ENCODE data around the gene CD109.

The CD109 gene

DNA sequence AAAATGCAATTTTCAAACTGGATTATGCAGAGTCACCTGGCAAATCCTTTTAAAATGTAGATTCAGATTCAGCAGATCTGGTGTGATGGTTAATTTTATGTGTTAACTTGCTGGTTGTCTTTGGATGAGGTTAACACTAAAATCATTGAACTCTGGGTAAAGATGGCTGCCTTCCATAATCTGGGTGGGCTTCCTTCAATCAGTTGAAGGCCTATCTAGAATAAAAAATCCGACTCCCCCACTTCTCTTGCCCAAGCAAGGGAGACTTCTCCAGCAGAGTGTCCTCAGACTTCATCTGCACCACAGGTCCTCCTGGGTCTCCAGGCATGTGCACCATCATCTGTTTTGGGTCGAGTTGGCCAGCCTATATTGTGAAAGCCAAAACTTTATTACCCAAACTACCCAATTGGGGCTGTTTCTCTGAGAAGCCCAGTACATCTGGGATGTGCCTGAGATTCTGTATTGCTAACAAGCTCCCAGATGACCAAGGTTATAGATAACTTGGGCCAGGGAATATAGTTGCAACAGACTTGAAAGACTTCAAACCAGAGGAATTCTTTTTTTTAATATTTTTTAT is 40.6 kb upstream of the CD109 start:
- TF ChIP-seq FOXP2 (optimal IDR thresholded peaks at IDR 0.05; ENCODE audit: borderline replicate concordance, extremely low read depth, extremely low read length, insufficient read depth), result no peak
- TF ChIP-seq, protein P1, sequence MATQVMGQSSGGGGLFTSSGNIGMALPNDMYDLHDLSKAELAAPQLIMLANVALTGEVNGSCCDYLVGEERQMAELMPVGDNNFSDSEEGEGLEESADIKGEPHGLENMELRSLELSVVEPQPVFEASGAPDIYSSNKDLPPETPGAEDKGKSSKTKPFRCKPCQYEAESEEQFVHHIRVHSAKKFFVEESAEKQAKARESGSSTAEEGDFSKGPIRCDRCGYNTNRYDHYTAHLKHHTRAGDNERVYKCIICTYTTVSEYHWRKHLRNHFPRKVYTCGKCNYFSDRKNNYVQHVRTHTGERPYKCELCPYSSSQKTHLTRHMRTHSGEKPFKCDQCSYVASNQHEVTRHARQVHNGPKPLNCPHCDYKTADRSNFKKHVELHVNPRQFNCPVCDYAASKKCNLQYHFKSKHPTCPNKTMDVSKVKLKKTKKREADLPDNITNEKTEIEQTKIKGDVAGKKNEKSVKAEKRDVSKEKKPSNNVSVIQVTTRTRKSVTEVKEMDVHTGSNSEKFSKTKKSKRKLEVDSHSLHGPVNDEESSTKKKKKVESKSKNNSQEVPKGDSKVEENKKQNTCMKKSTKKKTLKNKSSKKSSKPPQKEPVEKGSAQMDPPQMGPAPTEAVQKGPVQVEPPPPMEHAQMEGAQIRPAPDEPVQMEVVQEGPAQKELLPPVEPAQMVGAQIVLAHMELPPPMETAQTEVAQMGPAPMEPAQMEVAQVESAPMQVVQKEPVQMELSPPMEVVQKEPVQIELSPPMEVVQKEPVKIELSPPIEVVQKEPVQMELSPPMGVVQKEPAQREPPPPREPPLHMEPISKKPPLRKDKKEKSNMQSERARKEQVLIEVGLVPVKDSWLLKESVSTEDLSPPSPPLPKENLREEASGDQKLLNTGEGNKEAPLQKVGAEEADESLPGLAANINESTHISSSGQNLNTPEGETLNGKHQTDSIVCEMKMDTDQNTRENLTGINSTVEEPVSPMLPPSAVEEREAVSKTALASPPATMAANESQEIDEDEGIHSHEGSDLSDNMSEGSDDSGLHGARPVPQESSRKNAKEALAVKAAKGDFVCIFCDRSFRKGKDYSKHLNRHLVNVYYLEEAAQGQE (IDR thresholded peaks at IDR 0.05; ENCODE audit: insufficient read depth in 1 of 2, low read depth in 2 of 2, low read length in 2 of 2), result no peak
- no peak for TF ChIP-seq TAF1 (IDR thresholded peaks at IDR 0.05; ENCODE audit: borderline replicate concordance, insufficient read depth, low read length)
- TF ChIP-seq SIN3A (IDR thresholded peaks at IDR 0.05; ENCODE audit: borderline replicate concordance, insufficient read depth, low read length), result no peak
- no peak for TF ChIP-seq POLR2AphosphoS5 (IDR thresholded peaks at IDR 0.05; ENCODE audit: low read depth, low read length)

DNA sequence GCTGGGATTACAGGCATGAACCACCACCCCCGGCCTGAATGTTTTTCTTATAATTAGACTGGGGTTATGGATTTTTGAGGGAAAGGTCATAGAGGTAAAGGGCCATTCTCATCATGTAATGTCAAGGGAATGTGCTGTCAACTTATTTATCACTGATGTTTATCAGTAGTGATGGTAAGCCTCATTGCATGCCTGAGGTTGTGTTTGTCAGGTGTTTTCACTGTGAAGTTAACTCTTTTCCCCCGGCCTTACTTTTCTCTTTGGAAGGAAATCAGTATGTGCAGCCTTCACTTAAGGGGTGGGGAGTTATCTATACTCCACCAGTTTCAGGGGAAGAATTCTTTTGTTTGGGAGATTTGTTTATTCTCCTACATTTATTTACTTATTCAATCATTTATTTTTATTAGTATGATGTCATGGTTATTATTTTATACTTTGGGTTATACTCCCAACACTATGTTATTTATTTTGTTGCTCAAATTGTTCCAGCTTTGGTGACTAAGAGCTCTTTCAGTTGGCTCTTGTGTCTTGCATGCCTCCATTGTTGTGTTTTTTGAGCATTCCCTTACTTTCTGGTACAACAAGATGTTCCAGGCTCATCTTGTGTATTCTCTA is 39.4 kb upstream of the CD109 start:
- TF ChIP-seq, protein P1 (IDR thresholded peaks at IDR 0.05; ENCODE audit: insufficient read depth in 1 of 2, low read depth in 2 of 2, low read length in 2 of 2), result no peak
- no peak for TF ChIP-seq SIN3A (IDR thresholded peaks at IDR 0.05; ENCODE audit: borderline replicate concordance, insufficient read depth, low read length)
- no peak for TF ChIP-seq POLR2AphosphoS5 (IDR thresholded peaks at IDR 0.05; ENCODE audit: low read depth, low read length)
- no peak for TF ChIP-seq TAF1 (IDR thresholded peaks at IDR 0.05; ENCODE audit: borderline replicate concordance, insufficient read depth, low read length)
- TF ChIP-seq FOXP2 (optimal IDR thresholded peaks at IDR 0.05; ENCODE audit: borderline replicate concordance, extremely low read depth, extremely low read length, insufficient read depth), result no peak

DNA sequence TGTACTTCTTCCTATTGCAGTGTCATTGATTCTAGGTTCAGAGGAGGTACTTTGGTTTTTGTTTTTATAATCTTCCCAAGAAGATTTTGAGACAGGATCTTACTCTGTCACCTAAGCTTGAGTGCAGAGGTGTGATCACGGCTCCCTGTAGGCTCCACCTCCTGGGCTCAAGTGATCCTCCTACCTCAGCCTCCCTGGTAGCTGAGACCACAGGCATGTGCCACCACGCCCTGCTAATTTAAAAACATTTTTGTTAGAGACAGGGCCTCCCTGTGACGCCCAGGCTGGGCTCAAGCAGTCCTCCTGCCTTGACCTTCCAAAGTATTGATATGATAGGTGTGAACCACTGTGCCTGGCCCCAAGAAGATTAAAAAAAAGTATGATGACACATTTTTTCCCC is 38.8 kb upstream of the CD109 start:
- TF ChIP-seq POLR2AphosphoS5 (IDR thresholded peaks at IDR 0.05; ENCODE audit: low read depth, low read length) (no peak), TAF1 (IDR thresholded peaks at IDR 0.05; ENCODE audit: borderline replicate concordance, insufficient read depth, low read length) (no peak), SIN3A (IDR thresholded peaks at IDR 0.05; ENCODE audit: borderline replicate concordance, insufficient read depth, low read length) (no peak), FOXP2 (optimal IDR thresholded peaks at IDR 0.05; ENCODE audit: borderline replicate concordance, extremely low read depth, extremely low read length, insufficient read depth) (no peak)
- TF ChIP-seq, protein P1 (IDR thresholded peaks at IDR 0.05; ENCODE audit: insufficient read depth in 1 of 2, low read depth in 2 of 2, low read length in 2 of 2), result no peak

DNA sequence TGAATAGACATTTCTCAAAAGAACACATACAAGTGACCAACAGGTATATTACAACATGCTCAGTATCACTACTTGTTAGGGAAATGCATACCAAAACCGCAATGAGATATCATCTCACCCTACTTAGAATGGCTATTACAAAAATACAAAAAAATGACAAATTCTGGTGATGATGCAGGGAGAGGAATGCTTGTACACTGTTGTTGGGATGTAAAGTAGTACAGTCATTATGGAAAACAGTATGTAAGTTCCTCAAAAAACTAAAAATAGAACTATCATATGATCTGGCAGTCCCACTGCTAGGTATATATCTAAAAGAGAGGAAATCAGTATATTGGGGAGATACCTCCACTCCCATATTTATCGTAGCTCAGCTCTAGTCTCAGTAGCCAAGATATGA is 31.3 kb upstream of the CD109 start:
- TF ChIP-seq, protein P1 (IDR thresholded peaks at IDR 0.05; ENCODE audit: insufficient read depth in 1 of 2, low read depth in 2 of 2, low read length in 2 of 2), result no peak
- no peak for TF ChIP-seq FOXP2 (optimal IDR thresholded peaks at IDR 0.05; ENCODE audit: borderline replicate concordance, extremely low read depth, extremely low read length, insufficient read depth)
- no peak for TF ChIP-seq SIN3A (IDR thresholded peaks at IDR 0.05; ENCODE audit: borderline replicate concordance, insufficient read depth, low read length)
- no peak for TF ChIP-seq POLR2AphosphoS5 (IDR thresholded peaks at IDR 0.05; ENCODE audit: low read depth, low read length)
- no peak for TF ChIP-seq TAF1 (IDR thresholded peaks at IDR 0.05; ENCODE audit: borderline replicate concordance, insufficient read depth, low read length)

All from PFSK-1 (cell line).